GM11168 (cell line): ENCODE measurements around the gene TMEM171.

Experiments
- in situ Hi-C: fragments of 300-500 bp; cut with MboI; formaldehyde crosslinking; loops from one replicate; pipeline ENCODE4 v1.12.0; 2022; ENCODE audit warnings: low sequenced_read_pairs; ENCODE audit not compliant: unreplicated experiment

TMEM171 gene

DNA sequence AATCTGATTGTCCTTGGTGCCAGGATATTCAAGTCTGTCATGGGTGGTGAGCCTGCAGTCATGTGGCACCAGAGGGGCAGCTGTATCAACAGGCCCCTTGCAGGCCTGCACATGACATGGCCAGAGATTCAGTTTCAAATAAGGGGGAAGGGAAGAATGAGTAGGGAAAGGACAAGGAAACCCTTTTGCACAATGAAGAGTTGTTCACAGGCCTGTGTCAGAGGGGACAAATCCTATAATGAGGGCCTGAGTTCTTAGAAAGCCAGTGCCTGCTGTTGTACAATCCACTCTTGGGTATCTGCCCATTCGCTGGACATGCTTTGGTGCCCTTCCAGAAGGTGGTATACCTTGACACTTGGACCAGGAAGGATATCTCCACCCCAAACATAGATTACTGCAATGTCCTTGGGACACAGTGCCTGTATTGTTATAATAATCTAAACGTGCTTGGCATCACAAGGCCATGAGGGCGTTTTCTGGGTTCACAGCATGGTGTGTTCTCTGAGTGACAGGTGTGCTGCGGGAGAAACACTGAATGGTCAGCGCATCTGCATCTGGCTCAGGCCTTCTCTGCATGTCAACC lies 1.9 kb upstream of the TMEM171 start:
- in situ Hi-C loops, result no loop called here

- in situ Hi-C loops, result no loop called here
Observed at GRCh38 chr5:73119451-73120157, 771 bp upstream of the TMEM171 start.

DNA sequence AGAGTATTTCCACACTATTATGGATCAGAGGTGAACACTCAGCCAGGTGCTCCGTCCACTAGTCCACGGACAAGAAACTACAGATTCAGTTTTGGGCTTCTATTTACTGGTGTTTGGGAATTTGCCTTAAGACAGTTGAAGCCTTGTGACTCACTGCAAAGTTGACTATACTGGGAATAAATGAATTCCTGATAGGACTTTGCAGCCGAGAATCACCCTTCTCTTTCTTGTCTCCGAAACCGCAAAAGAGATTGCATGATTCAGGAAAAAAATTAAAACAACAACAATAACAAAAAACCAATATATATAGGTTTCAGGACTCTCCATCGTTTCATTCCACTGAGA lies 716 bp downstream of the TMEM171 start:
- in situ Hi-C loops, result no loop called here

- in situ Hi-C loops, result no loop called here
Observed at GRCh38 chr5:73122875-73123810, 2.8 kb downstream of the TMEM171 start.

DNA sequence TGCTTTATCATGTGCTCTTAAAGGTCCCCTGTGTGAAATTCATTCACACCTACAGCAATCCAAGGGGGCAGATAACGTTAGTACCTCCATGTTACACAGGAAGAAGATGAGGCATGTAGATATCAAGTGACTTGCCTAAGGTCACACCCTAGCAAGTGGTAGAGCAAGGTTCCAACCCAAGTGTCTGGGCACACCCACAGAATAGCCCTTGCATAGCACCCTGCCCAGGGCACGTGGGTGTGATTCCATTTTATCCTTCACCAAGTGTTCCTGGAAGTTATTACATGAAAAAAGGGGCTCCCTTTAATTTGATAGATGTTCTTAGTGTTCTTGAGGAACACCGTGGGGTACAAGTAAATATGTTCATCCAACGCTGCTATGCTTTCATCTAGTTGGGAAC lies 4.9 kb downstream of the TMEM171 start:
- in situ Hi-C loops, result no loop called here

GRCh38 chr5:73126381-73126780 lies 6.0 kb downstream of the TMEM171 start:
- in situ Hi-C loops, result no loop called here

DNA sequence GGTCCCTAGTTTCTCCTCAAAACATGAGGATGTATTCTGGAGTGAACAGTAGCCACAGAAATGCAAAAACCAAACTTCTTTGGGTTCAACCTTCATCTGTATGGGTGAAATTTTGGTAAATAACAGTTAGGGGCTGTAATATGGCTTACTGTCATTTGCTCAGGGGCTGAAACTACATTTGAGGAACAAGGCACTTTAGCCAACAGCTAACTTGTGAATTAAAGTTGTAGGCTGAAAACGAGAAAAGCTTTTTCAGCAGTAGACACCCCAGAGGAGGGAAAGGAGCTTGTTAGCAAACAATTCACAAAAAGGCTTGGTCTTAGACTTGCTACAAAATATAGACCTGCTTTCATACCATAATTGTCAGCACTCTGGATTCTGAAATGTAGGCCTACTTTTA lies 6.6 kb downstream of the TMEM171 start:
- in situ Hi-C loops, result no loop called here

DNA sequence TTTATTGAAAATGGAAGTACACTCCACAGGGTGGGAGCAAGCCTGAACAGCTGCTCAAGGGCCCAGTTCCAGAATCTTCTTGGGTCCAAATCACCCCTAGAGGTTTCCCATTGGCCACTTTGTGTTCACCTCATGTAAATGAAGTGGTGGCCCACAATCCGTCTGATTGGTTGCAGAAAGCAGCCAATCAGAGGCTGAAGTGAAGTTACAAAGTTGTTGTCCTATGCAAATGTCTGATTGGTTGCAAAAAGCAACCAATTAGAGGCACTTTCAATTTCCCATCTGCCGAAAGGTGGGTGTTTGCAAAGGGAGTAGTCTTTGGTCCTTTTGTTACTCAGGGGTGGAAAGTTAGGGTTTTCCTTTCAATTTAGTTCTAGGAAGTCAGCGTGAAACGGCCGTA lies 8.8 kb downstream of the TMEM171 start:
- in situ Hi-C loops, result no loop called here

DNA sequence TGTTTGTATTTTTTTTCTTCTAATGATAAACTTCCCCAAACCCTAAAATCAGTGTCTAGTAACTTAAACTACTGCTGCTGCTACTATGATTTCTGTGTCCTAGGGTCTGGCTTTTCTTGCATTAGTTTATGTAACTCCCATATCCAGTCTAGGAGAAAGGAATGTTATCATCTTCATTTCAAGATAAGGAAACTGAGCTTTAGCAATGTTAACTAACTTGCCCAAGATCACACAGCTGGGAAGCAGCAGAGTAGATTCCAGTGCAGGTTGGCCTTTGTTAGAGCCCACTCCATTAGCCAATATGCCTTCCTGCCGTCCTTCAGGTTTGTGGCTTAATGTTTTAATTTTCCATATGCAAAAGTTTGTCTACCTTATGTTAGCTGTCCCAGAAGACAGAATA lies 10.4 kb downstream of the TMEM171 start:
- in situ Hi-C loops, result no loop called here

- in situ Hi-C loops, result no loop called here
Observed at GRCh38 chr5:73131711-73132425, 11.5 kb downstream of the TMEM171 start.

GRCh38 chr5:73132759-73133158 lies 12.4 kb downstream of the TMEM171 start:
- in situ Hi-C loops, result no loop called here

GRCh38 chr5:73135021-73135420 lies 14.6 kb downstream of the TMEM171 start:
- in situ Hi-C loops, result no loop called here

- in situ Hi-C loops, result no loop called here
Observed at GRCh38 chr5:73135429-73136054, 15.2 kb downstream of the TMEM171 start.

DNA sequence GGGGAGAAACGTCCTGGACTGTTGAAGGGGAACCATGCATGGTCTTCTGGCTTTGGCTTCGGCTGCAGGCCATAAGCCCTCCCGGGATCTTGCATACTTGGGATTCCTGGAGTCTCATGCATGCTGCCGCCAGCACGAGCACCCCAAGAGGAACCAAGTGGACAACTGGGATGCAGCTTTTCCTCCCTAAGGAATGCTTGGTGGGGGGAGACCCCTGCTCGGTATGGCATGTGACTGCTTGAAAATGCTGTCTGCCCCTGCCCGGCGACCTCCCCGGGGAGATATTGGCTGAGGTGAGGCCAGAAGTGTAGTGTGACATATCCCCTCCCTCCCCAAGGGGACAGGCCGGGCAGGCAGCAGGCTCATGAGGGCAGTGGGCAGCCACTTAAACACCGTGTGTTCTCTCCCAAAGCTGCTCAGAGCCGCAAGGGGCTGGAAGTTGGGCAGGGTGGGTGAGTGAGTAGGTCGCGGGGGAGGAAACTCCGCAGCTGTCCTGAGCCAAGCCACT lies 15.7 kb downstream of the TMEM171 start:
- in situ Hi-C loops, result no loop called here

DNA sequence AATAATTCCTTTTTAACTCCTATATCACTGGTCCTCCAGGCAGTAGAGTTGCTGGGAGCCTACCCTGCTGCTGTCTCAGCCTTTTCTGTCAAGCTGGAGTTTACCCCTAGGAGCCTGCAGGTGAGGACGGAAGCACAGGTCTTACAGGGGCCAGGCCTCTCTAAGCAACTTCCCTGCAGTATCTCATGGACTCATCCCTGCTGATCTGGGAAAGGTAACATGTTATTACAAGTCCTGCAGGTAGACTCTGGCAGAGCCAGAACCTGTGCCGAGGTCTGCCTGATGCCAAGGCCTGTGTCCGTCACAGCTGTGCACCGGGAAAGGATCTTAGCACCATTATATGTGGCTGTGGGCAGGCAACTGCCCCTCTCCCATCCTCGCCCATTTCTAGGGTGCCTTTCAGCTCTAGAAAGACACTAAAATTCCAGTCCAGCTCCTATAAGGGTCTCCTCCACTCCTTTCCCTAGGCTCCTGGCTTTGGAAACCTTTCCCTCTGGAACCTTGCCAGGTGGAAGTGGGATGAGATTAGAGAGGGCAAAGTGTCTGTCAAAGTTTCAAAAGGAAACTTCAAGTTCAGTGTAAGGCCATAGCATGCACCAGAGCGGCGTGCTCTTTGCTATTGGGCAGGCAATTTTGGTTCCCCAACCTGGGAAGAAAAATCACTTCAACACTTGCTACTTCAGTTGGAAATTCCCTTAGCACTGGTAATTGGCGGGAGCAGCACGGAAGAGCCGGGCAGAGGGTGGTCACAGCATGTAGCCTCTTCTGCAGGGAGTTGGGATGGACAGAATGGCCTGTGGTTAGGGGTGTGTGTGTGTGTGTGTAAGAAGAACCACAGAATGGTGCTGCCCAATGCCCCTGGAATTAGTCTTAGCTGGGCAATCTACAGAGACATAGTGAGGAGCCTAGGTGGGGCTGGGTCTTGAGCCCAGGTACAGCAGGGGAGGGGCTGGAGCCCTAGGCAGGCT lies 17.5 kb downstream of the TMEM171 start:
- in situ Hi-C loops, result no loop called here

GRCh38 chr5:73139485-73139884 lies 19.1 kb downstream of the TMEM171 start:
- in situ Hi-C loops, result no loop called here

GRCh38 chr5:73140801-73141200 lies 20.4 kb downstream of the TMEM171 start:
- in situ Hi-C loops, result no loop called here

DNA sequence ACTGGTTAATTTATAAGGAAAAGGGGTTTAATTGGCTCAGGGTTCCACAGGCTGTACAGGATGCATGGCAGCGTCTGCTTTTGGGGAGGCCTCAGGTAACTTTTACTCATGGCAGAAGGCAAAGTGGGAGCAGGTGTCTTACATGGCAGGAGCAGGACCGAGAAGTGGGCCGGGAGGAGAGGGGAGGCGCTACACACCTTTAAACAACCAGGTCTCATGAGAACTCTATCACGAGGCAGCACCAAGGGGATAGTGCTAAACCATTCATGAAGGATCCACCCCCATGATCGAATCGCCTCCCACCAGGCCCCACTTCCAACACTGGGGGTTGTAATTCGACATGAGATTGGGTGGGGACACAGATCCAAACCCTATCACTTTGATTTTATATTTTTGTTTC lies 21.7 kb downstream of the TMEM171 start:
- in situ Hi-C loops, result no loop called here

GRCh38 chr5:73143716-73144115 lies 23.3 kb downstream of the TMEM171 start:
- in situ Hi-C loops, result no loop called here
